Activated effector memory CD4-positive, alpha-beta T cell treated with Interleukin-2 at 50 U/mL for 16 hours (primary cell): Measurements from ENCODE around the gene SEMA5B.

Source experiments
- DNase-seq: peaks from one replicate; pipeline ENCODE4 v3.0.0-alpha.2; 2020

SEMA5B gene

DNA sequence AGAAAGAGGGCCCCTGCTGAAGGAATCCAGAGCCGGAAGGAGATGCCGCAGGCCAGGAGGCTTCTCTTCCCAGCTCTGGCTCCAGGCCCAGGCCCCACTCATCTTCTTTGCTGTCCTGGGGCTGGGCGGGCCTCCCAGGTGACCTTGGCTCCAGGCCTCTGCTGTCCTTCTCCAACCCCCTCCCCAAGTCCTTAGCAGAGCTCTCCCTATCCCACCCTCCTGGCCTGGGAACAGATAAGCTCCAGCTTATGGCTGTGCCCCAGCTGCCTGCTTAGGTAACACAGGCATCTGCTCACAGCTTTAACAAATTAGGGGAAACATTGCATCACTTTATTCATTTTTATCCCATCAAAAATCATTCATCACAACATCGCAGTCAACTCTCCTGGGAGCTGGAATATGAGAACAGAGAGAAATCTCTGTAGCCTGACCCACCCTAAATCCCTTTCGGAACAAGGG, 86.9 kb downstream of the SEMA5B start:
- DNase-seq, result no peak

DNA sequence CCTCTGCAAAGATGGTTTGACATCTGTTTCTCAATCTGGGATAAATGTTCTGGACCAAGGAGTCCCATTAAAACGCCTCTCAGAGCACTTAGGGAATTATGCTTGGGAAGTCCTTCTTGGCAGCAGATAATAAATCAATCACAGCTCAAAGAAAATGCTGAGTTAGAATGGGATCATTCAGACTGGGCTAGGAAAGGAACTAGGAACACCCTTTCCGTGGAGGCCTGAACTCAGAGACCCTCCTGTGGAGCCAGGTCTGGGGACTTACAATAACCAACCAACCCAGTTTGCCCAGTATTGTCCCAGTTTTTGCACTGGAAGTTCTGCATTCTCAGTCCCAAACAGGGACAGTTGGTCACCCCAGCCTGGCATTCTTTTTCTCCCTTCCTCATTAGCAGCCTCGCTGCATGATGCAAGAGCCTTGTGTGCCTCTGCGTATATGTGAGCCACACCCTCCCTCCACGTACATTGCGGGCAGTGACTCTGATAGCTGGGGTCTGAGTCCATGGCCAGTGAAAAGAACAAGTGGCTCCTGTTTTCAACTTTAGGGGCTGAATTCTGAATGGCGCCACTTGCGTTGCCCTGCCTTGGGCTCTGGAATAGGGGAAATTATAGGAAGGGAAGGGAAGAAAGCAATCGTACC, 88.7 kb downstream of the SEMA5B start:
- DNase-seq, result no peak

DNA sequence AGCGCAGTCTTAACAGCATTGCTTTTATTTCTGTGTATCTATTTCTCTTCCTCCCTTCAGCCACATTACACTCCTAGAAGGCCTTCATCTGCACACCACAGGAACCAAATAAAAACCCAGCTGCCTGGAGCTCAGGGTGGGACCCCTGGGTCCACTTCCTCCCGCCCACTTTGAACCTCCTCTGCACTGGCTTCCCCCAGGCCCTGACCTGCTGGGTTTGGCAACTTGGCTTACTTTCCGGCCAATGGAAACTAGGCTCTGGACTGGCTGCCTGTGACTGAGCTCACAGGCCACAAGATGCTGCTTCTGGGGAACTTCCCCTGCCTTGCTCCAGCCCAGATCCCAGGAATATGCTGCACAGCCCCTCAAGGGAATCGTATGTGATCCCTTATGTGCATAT, 89.8 kb downstream of the SEMA5B start:
- DNase-seq, result no peak

DNA sequence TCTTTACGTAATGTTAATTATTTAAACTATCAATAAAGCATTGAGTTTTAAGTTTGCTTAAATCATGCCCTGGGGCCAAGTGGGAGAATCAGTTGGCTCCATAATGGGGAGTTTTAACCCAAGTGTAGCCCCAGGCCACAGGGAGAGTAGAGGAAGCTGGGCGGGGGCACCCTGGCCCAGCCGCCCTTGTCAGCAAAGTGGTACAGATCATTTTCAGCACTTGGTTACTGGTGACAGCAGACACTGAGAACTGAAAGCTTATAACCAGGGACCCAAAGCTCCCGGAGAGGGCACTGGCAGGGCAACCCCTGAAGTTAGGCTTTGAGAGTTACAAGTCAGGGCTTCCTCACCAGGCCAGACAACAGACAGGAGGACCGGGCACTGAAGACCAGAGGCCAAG, 90.6 kb downstream of the SEMA5B start:
- DNase-seq, result no peak

DNA sequence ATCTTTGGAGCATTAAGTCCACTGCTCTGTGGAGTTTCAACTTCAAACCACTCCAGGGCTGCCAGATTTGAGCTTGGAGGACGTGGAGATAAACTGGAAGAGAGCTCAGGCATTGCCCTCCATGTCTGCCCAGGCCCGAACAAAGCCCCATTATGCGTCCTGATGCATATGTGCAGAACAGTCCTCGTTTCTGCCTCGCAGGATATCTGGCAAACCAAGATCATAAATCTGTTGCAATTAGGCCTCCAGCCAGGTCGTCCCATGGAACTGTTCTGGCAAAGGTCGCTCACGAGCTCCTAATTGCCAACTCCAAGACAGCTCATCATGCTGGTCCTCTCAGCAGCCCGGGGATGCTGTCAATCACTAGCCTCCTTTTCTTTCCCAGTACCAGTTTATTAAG, 91.2 kb downstream of the SEMA5B start:
- DNase-seq, result no peak

DNA sequence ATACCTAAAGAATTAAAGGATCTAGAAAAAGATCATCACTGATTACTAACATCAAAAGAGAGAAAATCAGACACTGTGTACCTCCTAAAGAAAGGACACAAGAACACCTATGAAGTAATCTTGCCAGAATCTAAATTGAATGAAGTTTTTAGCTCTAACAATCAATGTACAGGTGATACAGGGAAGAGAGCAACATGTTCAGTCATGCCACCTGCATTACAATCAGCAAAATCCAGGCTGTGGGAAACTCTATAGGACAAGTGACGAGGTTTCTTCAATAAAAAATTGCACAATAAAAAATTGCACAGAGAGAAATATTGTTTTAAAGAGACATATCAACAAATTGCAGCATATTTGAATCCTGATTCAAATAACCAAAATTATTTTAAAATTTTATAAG, 93.3 kb downstream of the SEMA5B start:
- no peak for DNase-seq

DNA sequence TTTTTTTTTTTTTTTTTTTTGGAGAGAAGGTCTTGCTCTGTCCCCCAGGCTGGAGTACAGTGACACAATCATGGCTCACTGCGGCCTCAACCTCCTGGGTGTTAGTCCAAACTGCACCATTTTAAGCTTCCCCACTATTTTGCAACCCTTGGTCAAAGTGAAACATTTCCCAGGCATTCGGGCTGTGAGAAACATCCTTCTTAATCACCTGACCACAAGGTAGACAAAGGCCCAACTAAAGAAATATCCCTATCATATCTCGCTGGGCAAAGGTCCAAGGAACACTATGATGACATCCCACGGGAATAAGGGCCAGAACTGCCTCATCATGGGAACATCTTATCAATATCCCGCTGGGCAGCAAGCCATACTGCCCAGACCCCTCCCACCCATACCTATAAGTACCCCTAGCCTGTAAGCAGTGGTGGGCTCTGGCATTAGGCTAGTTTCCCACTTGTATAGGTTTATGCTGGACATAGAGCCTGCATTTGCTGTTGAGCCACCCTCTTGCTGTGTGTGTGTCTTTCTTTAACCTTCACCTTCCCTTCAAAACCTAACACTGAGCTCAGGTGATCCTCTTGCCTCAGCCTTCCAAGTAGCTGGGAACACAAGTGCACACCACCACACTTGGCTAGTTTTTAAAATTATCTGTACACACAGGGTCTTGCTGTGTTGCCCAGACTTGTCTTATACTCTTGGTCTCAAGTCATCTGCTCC, 95.2 kb downstream of the SEMA5B start:
- DNase-seq, result no peak

DNA sequence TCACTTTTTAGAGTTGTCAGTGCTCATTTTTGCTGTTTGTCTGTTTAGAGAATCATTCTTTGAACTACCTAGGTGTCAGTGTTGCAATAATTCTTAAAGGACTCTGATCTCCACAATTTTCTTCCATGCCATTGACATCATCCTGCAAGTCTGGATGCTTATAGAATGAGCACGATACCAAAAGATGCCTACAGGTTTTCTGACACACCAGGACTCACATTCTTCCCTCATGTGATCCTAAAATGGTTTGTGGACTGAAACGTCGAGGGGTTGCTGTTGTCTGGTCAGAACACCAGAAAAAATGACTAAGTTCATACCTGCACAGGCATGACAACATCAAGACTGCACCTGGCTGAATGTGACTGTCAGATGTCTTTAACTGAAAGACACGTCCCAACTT, 95.9 kb downstream of the SEMA5B start:
- DNase-seq, result no peak

DNA sequence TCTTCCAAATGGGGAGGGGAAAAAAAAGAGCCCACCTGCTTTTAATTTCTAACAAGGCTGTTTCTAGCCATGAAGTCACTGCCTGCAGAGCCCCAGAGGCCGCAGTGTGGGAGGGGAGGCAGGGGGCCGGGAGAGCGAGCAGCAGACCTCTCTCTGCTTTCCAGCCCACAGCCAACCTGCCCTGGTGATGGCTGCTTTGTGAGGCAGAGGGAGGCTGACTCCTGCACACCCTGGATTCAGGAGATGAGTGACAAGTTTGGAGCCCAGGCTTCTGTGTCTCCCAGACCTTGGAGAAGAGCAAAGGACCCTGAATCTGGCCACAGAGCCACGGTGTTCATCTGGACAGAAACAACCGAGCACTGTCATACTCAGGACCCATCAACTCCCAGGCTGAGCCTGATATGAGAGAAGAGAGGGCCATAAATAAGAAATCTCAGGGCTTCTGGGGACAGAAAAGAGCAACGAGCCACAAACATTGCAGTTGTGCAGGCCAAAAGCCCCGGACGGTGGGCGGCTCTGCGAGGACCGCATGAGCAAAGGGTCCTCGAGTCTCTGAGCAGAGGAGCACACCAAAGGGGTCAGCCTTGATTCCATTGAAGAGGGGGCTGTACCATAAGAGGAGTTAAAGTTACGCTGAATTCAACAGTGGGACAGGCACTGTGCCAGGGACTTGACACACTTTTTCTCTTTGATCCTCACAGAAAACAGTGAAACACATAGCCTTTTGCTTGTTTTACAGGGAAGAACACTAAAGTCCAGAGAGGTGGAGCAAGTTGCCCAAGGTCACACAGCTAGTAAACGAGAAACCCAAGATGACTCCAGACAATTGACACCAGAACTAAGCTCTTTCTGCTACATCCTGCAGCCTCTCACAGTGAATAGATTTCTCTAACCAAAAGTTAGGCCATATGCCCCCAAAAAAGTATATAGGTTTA, 97.2 kb downstream of the SEMA5B start:
- DNase-seq, result no peak

DNA sequence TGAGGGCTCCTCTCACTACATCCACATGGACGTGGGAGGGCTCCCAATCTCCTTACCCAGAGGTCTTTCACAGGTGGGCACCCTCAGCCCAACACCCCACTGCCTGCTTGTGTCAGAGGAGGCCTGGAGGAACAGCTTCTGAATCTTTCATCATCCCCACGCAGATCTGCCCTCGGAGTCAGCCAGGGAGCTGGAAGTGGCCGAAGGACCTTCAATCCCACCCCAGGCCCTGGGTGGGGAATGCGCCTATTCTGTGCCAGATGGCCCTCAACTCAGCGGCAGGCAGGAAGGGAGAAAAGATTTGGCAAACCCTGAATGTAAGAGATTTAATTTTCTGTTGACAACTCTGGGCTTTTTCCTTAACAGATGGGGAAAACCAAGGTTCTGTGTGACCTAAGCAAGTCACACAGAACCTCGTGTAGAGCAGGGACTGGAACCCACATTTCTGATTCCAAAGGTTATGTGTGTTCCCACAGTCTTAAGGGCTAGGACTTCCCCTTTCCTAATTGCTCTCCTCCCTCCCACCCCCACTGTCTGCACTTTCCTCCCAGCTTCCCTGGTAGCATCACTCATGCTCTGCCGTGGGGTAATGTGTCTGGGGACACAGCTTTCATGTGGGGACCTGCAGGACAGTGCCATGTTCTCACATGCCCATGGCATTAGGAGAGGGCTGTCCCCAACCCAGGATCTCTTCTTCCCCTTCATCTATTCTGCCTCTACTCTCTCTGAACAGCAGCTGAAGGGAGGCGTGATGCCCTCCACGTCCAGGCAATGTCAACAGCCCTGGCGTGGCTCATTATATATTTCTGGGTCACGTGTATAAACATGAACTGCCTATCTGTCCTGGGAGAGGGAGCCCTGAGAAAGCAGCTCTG, 98.1 kb downstream of the SEMA5B start:
- DNase-seq, result no peak

DNA sequence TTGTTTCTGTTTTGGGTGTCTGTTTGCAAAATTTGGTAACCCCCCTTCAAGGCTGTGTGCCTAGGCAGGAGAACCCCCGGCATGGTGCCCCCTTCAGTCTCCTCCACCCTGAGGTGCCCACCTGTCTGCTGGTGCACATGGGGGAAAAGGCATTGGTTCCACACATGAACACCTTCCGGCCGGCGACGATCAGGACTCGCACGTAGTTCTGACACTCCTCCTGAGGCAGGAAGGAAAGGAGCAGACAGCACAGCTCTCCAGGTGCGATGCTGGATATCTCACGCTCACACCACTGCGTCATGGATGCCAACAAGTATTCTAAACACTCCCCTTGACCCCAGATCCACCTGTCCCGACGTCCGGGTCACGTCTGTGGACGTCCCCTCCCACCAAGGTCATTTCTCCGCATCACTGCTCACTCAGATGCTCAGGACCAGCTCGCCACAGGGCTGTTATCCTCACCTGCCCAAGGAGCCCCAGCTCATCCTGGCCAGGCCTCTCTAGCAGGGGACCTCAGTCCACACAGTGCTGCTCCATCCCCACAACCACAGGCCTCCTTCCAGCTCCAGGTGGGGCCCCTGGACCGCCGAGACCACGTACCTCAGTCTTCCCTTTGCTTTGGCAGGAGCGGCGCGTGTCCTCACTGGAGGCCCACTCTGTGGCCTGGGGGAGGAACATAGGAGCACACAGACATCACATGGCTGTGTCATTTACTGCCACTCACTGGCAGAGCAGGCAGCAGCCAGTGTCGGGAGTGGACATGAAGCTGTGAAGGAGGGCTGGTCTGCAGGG, 99.0 kb downstream of the SEMA5B start:
- no peak for DNase-seq

DNA sequence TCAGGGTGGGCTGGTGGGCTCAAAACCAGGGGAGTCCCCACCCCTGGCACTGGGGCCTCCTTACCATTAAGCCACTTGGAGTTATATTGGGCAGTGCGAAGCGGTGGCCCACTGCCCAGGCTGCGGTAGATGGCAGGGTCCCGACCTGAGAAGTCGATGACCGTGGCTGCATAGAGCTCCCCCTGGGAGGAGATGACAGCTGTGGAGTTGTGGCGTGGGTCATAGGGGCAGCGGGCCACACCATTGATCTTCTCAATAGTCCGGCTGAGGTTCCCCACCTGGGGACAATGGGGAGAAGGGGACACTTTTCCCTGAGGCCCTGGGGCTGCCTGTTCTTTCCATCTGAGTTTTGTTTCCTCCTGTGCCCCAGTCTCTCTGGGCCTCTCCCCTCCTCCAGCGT, 99.8 kb downstream of the SEMA5B start:
- DNase-seq, result no peak

DNA sequence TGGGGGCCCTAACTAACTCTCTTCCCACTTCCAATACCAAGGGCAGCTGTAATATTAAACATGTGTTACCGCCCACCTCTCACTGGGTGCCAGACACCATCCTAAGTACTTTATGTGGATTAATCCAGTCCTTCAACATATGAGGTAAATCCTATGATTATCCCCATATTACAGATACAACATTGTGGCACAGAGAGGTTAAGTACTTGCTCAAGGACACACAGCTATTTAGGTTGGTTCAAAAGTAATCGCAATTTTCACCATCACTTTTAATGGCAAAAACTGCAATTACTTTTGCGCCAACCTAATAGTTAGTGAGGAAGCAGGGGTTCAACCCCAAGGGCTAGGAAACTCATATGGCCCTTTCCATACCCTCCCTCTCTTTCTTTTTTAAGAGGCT, 100.8 kb downstream of the SEMA5B start:
- no peak for DNase-seq

DNA sequence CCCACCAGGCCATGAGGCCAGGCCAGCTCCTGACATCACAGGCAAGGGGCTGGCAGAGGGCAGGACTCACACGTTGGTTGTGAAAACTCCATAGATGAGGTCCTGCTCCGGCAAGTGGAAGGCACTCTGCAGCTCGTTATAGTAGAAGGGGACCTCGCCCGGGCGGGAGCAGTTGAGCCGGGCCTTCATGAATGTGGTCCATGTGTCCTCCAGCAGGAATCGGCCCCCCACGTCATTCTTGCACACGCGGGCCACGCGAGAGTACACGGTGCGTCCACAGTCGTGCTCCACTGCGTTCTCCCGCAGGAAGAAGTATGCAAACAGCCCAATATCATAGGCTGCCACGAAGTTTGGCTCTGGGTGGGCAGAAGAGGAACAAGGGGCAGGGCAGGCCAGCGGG, 101.2 kb downstream of the SEMA5B start:
- no peak for DNase-seq

DNA sequence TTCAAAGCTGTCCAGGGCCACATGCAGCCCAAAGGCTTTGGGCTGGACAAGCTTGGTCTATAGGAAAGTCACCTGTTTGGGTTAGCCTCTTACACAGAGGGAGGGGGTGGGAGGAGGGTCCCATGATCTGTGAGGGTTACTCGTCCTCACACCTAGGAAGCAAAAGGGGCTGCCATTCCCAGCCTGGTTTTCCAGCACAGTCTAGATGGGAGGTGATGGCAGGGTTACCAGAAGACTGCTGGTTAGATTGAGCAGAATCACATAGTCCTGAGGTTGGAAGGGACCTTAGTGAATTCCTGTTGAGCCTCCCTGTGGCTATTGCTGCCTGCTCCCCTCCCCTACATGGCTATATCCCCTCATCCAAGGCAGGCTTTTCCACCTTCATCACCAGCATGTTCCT, 101.8 kb downstream of the SEMA5B start:
- no peak for DNase-seq

DNA sequence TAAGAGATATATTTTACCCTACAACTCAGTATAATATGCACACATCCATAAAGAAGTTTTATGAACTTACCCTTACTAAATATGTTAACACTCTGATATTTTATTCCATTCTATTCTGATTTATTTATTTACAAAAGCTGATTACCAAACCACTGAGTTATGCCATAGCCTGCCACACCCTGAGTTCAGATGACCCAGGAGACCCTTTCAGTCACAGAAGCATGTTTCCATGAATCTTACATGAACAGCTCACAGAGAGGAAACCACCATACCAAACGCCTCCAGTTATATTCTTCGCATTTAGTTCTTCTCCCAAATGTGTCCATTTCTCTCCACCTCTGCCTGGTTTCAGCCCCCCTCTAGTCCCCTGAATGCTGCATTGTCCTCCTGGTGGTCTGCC, 103.5 kb downstream of the SEMA5B start:
- DNase-seq, result no peak

DNA sequence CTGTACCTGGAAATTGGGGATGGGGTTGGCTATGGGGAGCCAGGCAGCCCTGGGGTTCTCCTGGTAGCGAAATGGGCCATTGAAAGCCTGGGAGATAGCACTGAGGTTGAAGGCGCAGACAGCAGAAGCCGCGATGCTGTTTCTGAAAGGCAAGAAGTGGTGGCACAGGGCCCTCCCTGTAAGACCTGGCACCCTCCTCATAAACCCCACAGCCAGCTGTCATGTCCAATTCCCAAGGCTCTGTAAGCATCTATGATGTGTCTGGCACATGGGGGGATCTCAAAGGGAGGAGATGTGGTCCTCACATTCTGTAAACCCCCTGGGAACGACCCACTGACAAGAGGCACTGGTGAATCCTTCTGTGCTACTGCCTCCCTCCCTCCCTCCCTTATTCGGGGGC, 104.0 kb downstream of the SEMA5B start:
- no peak for DNase-seq

DNA sequence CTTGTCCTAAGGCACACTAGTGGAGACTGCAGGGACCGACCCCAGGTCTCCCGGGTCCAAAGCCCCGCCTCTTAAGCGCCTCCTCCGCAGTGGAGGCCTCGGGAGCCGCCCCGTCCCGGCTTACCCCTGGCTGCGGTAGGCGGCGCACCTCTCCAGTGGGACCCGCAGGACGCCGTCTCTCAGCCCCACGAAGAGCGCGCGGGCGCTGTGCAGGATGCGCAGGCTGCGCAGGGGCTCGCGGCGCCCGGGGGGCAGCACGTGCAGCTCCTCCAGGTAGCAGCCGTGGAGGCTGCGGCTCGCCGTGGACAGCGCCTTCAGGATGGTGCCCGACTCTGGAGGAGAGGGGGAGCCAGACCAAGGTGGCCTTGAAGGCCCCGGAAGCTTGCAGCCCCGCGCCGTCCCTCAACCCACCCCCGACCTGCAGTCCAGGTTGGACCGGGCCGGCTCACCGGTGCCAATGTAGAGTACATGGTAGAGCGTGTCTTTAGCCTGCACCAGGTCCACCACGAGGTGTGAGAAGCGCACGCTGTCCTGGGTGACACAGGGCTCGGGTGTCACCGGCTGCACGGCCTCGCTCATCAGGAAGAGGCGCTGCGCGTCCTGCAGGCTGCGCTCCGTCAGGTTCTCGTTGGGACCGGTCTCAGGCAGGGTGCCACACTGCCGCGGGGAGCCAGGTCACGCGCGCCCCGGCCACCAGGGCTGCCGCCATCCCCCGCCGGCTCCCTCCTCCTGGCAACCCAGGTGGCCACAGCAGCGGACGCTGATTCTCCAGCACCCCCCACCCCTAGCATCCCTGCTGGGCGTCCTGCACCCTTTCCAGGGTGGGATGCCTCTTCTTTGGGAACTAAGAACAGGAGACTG, 105.5 kb downstream of the SEMA5B start:
- no peak for DNase-seq

DNA sequence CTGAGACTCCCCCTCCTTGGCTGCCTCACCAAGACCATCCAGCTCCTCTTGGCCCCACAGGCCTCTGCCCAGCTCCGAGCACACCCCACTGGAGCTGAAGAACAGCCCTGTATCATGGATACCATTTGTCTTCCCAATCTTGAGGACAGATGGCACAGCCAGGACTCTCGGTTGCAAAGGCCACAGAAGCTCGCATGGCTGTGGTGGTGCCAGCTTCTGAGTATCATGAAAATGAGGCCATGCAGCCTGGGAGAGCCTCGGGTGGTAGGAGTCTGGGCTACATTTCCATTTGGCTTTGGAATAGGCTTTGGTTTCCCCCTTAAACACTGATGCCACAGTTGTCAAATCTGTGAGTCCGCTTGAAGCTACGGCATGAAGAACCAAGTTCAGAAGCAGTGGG, 106.6 kb downstream of the SEMA5B start:
- DNase-seq, result no peak

DNA sequence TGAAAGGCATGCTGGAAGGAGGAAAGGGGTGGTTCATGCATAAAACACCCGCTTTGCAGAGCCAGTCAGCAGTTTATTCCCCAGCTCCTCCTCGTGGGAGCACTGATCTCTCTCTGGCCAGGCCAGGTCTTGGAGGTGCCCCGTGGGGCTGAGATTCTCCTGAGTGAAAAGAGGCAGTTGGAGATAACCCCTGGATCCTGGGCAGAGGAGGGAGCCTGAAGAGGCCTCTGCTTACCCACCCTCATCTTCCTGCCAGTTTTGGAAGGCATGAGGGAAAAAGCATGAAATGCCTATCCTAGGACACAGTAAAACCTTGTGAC, 108.3 kb downstream of the SEMA5B start:
- DNase-seq, result no peak
